Activated CD8-positive, alpha-beta memory T cell treated with anti-CD3 and anti-CD28 coated beads for 1 hour (primary cell): ENCODE measurements around the gene PRPF8.
"Not testable (repeated sequence)": the region's sequence is repeated elsewhere in the genome, so short reads cannot be mapped to it uniquely, and the experiment has no call there.

Experiments used
- DNase-seq, 2 donors: peaks; one replicate each; pipeline ENCODE4 v3.0.0-alpha.2; 2020; ENCODE audit warnings: low read depth in 1 of 2; ENCODE audit errors: extremely low read depth in 1 of 2

PRPF8 gene

GRCh38 chr17:1716912-1717695 is 32.4 kb upstream of the PRPF8 start:
- peak; percentile 54 to 56 for DNase-seq

GRCh38 chr17:1716076-1716911 is 31.6 kb upstream of the PRPF8 start:
- peak; percentile 100 for DNase-seq

DNA sequence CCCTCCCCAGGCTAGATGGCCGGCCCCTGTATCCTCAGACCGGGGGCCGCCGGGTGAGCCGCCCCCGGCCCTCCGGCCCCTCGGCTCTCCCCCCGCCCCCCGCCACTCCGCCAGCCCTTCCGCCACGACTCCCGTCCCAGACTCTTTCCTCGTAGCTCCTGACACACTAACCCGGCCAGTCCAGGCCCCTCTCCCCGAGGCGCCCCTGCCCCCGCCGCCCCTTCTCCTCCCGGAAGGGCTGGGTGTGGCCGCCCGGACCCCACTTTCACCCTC is 31.1 kb upstream of the PRPF8 start:
- no peak for DNase-seq

DNA sequence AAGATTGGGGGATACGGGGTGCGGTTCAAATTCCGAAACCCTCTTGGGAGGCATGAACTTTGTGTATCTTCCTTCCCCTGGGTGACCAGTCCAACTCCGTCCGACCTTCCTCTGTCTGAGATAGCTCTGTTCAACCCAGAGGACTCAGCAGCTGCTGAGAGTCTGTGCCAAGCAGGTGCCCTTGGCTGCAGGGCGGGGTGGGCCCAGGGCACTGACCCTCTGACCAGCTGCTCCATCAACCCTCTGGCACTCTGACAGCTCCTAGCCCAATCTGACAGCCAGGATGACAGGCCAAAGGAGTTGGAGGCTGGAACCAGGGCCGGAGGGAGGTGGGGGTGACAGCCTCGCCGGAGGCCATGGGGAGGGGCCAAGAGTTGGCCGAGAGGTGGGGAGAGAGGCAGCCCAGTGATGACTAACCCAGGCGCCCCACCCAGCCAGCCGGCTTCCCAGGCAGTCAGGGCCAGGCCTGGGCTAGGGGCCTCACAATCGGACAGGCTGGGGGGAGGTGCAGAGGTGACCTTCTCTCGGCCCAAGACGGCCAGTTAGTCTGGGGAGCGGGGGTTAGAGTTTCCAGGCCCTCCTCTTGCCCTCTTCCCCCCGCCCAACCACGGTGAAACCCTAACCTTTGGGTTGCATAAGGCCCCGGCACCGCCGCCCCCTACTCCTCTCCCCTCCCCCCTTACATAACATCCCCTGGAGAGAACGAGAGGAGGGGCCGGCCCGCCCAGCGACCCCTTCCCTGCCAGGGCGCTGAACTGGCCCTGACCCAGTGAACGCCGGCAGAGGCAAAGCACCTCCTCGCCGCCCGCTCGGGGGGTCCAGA is 30.5 kb upstream of the PRPF8 start:
- no peak for DNase-seq

- no peak for DNase-seq
Observed at GRCh38 chr17:1714427-1714979, 29.8 kb upstream of the PRPF8 start.

- DNase-seq = no peak
Observed at GRCh38 chr17:1713878-1714426, 29.3 kb upstream of the PRPF8 start.

- no peak for DNase-seq
Observed at GRCh38 chr17:1713160-1713877, 28.7 kb upstream of the PRPF8 start.

DNA sequence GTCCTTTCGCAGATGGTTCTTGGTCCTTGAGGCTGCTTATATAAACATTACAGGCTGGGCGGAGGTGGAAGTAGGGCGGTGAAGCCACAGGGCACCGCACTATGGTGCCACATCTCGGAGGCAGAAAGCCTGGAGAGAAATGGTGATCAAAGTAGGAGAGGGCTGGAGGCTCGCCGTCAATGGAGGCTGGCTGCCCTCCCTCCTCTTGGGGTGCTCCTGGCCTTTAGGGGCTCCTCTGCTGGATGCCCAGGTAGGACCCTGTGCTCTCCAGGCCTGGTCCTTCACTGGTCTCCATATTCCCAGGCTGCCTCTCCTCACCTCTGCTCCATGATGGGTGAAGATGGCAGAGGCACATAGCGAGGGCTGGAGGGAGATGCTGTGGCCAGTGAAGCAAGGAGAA is 27.6 kb upstream of the PRPF8 start:
- no peak for DNase-seq

GRCh38 chr17:1711804-1712203 is 27.1 kb upstream of the PRPF8 start:
- DNase-seq = no peak

DNA sequence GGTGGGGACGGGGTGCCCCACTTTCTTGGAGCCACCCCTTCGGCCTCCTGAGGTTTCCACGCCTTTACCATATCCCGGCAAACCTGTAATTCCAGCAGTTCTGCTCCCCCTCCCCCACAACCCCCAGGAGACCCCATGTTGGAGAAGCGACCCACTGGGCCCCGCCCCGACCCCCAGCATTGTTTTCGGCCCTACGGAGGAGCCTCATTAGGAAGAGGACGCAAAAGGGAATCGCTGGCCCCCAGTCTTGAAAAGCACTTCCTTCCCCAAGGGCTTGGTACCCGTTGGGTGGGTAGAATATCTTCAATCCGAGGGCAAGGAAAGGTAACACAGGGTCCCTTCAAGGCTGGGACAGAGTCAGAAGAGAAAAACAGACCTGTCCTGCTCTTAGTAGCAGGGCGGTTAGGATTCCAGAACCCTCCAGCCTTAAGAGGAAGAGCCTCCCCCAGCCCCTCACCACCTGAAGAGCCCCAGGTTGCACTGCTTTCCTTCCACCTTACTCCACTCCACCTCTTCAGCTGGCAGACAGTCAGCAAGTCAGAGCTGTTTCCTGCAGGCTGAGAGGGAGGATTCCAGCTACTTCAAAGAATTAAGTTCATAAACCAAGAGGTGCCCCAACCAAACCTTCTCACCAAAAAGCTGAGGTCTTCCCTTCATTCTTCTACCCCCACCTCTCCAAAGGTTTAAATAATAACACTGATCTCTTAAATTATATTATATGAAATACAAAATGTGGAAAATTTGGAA is 26.3 kb upstream of the PRPF8 start:
- no peak for DNase-seq

DNA sequence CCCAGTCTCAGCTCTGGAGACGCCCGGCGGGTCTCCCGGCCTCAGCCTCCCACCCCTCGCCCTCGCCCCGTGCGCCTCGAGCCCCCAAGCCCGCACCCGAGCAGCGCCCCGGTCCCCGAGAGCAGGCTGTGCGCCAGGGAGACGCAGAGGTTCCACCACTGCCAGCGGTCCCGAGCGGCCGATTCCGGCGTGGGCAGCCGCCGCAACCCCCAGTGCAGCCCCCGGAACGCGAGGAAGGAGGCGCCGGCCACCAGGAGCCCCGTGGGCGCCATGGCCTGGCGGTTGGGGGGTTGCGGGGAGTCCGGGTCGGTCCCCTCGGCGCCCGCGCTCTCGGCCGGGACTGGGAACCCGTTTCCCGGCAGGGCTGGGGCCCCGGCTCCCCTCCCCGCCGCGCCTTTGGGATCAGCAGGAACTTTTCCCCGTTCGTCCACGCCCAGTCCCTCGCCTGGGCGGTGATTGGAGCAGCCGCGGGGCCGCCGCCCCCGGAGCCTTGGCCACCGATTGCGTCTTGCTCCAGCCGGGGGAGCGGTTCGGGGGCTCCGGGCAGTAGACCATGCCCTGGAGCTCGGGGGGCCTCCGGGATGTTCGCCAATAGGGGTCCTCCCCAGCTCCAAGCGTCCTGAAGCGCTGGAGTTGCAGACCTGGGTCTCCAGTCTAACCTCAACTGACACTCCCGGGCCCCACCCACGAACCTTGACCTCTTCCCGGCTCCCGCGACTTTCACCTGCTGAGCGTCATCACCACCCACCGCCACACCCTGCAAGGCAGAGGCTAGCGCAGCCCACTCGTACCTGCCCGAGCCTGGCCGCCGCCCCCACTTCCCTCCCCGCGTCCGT is 25.5 kb upstream of the PRPF8 start, which contains the start of gene TLCD2:
Gene TLCD2 (minus strand): TSS at position 407 of the 836 bp plus-strand sequence. CDS start 135 bp downstream, at position 272.
- DNase-seq = no peak

DNA sequence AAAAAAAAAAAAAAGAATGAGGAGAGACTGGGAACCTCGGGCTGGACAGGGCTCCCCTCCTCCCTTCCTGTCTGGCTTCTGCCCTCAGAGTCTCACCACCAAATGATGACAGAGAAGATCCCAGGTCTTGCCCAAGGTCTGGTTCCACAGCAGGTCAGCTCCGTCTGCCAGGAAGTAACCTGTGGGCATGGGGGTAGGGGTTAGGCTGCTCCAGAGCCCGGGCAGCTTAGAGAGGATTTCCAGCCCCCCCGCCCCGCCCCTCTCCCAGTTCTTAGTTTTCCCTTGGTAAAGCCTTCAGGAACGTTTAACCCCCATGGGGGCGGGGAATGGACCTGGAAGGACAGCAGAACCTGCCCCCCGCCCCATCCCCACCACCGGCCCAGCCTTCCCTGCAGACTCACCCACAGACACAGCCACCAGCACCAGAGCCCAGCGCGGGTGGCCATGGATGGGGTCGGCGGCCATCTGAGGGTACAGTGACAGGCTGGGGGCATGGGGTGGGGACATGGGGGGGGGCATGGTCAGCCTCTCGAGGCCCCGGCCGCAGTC is 24.8 kb upstream of the PRPF8 start:
- no peak for DNase-seq

- not testable (repeated sequence) for DNase-seq
Observed at GRCh38 chr17:1708791-1709346, 24.2 kb upstream of the PRPF8 start.

- DNase-seq = no peak
Observed at GRCh38 chr17:1707107-1707506, 22.4 kb upstream of the PRPF8 start.

DNA sequence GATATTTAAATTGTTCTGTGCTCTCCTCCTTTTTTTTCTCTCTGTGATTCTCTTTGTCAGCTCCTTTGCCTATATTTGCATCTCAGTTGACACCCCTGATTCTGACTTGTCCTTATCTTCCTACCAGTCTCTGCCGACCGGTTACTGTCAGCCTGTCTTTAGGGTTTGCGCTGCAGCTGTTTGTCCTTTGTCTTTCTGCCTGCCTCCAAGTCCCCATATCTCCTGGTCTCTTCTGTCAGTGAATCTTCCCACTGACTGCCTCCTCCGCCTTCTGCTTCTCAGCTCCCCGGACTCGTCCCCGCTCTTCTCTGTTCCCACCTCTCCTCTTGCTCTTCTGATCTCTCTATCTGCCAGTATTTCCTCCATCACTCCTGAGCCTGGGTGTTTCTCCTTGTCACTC is 20.3 kb upstream of the PRPF8 start:
- DNase-seq = no peak

DNA sequence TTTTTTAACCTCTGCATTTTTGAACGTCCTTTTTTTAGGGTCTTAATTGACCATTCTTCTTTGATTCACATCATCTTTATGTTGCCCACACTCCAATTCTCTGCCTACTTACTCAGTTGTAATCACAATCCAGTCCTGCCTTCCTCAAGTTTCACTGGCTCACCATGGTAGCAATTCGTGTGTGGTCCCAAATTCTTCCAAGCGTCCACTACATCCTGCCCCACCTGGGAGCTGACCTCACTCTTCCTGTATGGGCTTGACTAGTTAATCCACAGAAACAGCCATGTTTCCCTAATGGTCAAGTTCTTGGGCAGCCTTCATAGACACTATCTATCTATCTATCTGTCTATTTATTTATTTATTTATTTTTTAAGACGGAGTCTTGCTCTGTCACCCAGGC is 18.4 kb upstream of the PRPF8 start:
- no peak for DNase-seq

- not testable (repeated sequence) for DNase-seq
Observed at GRCh38 chr17:1699891-1700290, 15.2 kb upstream of the PRPF8 start.

DNA sequence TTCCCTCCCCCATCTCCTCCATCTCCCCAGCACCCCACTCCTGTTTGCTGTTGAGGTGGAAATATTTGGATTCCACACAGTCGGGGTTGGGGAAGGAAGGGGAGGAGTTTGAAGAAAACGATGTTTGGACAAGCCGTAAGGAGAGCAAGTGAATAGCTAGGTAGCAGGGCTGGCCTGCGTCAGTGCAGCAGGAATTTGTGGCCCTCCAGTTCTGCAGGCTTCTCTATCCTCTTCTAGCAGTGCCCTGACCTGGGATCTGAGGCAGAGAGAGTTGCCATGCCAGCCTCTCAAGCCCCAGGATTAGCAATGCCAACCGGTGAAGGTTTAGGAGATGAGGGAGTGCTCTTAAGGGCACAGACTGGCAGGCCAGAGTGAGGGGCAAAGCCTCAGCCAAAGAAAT is 13.0 kb upstream of the PRPF8 start:
- DNase-seq = no peak
